Activated T-cell treated with anti-CD3 and anti-CD28 coated beads, Interleukin-2, amount 50 U/mL, for 1 hour (primary cell): Measurements from ENCODE around the gene ORC3.
"Not testable (repeated sequence)": the region's sequence is repeated elsewhere in the genome, so short reads cannot be mapped to it uniquely, and the experiment has no call there.

Experiments
- DNase-seq: peaks from one replicate; pipeline ENCODE4 v3.0.0-alpha.2; 2020

ORC3 gene

GRCh38 chr6:87700397-87701343, 110.7 kb downstream of the ORC3 start:
- no peak for DNase-seq

GRCh38 chr6:87701344-87701675, 111.4 kb downstream of the ORC3 start:
- DNase-seq = no peak

- peak; percentile 96 for DNase-seq
These were observed 112.0 kb downstream of the ORC3 start, which contains the start of gene AKIRIN2 for GRCh38 chr6:87701676-87702588. Gene AKIRIN2, minus strand, starts transcription at chr6:87702233. Its CDS starts 549 bp downstream, at chr6:87701684.

- no peak for DNase-seq
These were observed 112.6 kb downstream of the ORC3 start for GRCh38 chr6:87702589-87702945.

GRCh38 chr6:87703039-87703438, 113.1 kb downstream of the ORC3 start:
- not testable (repeated sequence) for DNase-seq

- DNase-seq = no peak
These were observed 115.2 kb downstream of the ORC3 start for GRCh38 chr6:87705070-87705691.

GRCh38 chr6:87706187-87706966, 116.4 kb downstream of the ORC3 start:
- no peak for DNase-seq

- DNase-seq = not testable (repeated sequence)
These were observed 118.9 kb downstream of the ORC3 start for GRCh38 chr6:87708581-87709427.

GRCh38 chr6:87710090-87710489, 120.2 kb downstream of the ORC3 start:
- DNase-seq = no peak

GRCh38 chr6:87712713-87713112, 122.8 kb downstream of the ORC3 start:
- DNase-seq = not testable (repeated sequence)

- DNase-seq = no peak
These were observed 124.3 kb downstream of the ORC3 start for GRCh38 chr6:87714093-87714842.
